NOMO-1 treated with DMSO at 0.1 percent for 48 hours (cell line): Measurements from ENCODE around the gene TENM4.
"Not testable (repeated sequence)": the region's sequence is repeated elsewhere in the genome, so short reads cannot be mapped to it uniquely, and the experiment has no call there.

ENCODE experiments used
- DNase-seq: peaks from one replicate; lab custom pipeline; 2025; ENCODE audit not compliant: unreplicated experiment; lab: John Stamatoyannopoulos, UW

The TENM4 gene

DNA sequence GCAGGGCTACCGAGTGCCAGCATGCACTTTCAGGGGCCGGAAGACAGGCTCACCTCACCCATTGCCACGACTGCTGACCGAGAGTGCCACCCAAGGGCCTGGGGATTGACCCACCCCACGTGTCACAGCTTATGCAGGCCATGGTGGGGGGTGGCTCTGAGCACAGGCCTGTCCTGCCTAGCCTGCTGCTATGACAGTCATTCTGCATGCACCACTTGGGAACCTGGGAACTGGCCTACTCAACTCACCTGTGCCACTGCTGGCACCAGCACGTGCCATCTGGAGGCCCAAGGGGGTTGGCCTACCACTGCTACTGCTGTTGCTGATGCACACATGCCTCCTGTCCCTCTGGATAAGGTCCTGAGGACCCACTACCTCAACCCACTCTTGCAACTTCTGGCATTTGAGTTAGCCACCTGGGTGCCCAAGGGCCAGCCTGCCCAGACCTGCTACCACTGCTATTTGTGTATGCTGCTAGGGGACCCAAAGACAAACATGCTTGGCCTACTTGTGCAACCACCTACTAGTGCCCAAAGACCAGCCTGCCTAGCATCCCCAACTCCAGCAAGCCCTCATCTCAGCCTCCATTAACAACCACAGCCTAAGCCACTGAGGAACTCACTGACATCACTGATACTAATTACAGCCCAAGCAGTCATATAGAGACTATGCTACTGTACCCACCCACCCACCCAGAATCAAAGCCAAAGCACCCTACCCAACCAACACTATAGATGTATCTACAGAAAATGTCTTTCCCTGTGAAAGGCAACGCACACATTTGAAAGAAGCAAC is 807.1 kb downstream of the TENM4 start:
- no peak for DNase-seq

GRCh38 chr11:78630561-78631303 is 810.1 kb downstream of the TENM4 start:
- no peak for DNase-seq

DNA sequence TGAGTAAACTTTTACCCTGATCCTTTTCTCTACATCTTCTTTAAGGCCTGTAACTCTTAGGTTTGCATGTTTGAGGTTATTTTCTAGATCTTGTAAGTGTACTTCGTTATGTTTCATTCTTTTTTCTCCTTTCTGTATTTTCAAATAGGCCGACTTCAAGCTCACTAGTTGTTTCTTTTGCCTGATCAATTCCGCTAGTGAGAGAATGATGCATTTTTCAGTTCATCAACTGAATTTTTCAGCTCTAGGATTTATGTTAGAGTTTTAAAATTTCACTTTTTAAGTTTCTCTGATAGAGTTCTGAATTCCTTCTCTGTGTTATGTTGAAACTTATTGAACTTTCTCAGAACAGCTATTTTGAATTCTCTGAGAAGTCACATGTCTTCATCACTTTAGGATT is 810.7 kb downstream of the TENM4 start:
- DNase-seq = no peak

DNA sequence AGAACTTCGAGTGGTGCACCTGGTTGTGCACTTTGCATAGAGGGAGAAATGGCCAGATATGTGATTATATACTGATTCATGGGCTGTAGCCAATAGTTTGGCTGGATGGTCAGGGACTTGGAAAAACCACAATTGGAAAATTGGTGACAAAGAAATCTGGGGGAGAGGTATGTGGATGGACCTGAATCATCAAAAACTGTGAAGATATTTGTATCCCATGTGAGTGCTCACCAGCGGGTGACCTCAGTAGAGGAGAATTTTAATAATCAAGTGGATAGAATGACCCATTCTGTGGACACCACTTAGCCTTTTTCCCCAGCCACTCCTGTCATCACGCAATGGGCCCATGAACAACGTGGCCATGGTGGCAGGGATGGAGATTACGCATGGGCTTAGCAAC is 818.2 kb downstream of the TENM4 start:
- DNase-seq = no peak

DNA sequence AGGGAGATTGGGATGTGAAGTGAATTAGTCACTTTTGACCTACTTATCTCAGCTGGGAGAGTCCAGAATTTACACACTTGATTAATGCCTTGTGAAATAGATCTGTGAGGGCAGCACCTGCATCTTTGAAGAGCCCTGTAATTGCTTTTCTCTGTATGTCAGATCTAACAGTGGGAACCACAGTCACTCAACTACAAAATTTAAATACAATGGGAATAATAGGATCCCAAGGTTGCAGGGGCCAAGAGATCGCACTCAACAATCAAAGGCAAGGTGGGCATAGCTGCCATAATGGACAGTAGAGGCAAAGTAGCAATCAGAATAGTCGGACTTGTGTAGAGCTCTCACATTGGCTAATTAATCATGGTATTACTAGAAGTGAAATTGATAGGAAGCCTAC is 820.7 kb downstream of the TENM4 start:
- DNase-seq = no peak

DNA sequence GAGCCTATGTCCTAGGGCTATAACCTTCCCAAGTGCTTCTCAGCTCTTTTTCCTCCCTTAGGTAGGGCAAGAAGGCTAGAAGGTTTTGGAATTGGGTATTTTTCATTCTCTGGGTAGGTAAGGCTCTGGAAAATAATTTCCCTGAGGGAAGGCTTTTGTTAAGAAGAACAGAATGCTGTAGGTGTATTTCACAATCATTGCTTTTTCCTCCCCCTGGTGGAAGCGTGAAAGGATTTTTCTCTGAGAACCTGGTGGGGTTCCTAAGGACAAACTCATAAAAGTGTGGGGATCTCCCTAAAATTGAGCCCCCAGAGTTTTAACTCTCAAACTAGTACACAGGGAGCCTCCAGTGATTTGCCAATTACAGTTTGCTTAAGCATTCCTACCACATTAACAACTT is 825.1 kb downstream of the TENM4 start:
- DNase-seq = no peak

DNA sequence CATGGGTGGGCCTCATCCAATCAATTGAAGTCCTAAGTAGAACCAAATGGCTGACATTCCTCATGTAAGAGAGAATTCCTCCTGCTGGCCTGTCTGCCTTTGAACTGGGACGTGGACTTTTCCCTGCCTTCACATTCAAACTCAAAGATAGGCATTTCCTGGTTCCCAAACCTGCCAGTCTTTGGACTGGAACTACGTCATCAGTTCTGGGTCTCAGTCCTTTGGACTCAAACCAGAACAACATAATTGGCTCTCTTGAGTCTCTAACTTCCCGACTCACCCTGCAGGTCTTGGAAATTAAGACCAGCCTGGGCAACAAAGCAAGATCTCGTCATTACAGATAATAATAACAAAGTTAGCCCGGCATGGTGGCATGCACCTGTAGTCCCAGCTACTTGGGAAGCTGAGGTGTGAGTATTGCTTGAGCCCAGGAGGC is 827.4 kb downstream of the TENM4 start:
- no peak for DNase-seq

GRCh38 chr11:78612721-78613377 is 828.0 kb downstream of the TENM4 start:
- no peak for DNase-seq

GRCh38 chr11:78609321-78609720 is 831.5 kb downstream of the TENM4 start:
- DNase-seq = not testable (repeated sequence)

- DNase-seq = no peak
These were observed 833.1 kb downstream of the TENM4 start for GRCh38 chr11:78607696-78608095.

- no peak for DNase-seq
These were observed 834.2 kb downstream of the TENM4 start for GRCh38 chr11:78606667-78607066.

DNA sequence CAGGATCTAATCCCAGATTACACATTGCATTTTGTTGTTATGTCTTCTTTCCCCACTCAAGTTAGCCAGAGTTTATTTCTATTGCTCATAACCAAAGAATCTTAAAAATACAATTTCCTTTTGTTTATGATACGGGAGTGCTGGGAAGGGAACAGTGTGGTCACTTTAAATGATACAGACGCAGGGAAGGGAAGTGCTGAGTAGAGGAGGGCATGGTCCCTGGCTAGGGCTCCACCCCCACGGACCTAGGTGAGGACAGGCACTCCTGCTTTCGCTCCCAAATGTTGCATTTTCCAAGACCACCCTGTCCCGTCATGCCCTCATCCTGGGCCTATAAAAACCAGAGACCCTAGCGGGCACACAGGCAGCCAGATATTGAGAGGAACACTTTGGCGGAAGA is 835.5 kb downstream of the TENM4 start:
- DNase-seq = no peak

GRCh38 chr11:78603792-78604191 is 837.0 kb downstream of the TENM4 start:
- no peak for DNase-seq
